GM21786 (cell line): ENCODE data around the gene FOXO3.

ENCODE experiments used
- ATAC-seq: cut with Tn5 transposase; IDR thresholded peaks from one replicate; pipeline ENCODE4 v1.9.1; 2021; ENCODE audit not compliant: unreplicated experiment

Gene FOXO3

GRCh38 chr6:108594151-108594550 is 33.4 kb downstream of the FOXO3 start:
- no peak for ATAC-seq

- ATAC-seq: no peak
These were observed 33.9 kb downstream of the FOXO3 start for GRCh38 chr6:108594640-108595039.

DNA sequence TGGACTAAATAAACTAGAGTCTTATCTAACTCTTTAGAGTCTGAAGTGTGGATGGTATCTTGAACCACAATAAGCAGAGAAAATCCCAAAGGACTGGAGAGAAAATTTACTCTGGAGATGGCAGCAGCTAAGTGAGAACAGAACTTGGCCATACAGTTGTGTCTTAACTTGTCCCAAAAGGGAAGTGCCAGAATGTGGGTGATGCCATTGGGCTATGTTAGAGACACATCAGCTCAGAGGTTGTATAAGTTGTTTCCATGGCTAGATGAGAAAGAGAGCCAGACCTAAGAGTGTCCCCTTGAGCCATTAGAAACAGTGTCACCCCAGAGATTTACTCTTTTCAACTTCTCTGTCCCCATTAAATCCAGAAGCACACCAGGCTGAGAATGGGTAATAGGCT is 36.2 kb downstream of the FOXO3 start:
- no peak for ATAC-seq

- peak; percentile 40 for ATAC-seq
These were observed 37.0 kb downstream of the FOXO3 start for GRCh38 chr6:108597572-108598304.

- ATAC-seq: peak; percentile 74
These were observed 37.7 kb downstream of the FOXO3 start for GRCh38 chr6:108598305-108598863.

DNA sequence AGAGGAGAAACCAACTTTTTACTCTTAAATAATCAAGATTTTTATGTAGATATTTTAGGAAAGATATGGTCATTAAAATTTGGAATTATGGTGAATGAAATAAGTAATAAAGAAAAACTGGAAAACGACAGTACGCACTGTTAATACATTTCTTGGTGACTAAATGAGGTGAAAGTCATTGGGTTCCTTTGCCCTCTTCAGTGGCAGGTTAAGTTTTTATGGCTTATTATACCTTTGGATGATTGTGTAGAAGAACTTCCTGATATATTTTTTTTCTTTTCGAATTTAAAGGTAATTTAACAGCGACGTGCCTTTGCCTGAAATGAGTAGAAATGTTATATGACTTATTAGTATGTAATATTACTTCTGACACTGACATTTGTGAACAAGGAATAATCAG is 43.4 kb downstream of the FOXO3 start:
- no peak for ATAC-seq

DNA sequence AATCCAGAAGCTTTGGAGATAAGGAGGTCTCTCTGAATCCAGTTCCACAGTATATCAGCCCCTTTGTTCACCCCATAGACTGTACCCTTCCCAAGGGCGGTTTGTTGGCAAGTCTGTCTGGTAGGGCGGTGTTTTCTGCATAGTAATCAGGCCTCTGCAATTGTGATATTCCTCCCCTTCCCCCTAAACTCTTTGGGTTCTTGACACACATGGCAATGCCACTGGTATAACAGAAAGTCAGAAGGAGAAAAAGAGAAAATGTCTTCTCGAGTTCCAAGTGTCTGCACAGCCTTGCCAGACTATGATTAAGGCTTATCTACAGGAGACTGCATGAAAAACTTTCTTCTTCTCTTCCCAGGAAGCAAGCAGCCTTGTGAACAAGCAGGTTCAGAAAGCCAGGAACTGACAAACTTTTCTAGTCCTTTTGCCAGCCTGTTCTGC is 45.6 kb downstream of the FOXO3 start:
- no peak for ATAC-seq

DNA sequence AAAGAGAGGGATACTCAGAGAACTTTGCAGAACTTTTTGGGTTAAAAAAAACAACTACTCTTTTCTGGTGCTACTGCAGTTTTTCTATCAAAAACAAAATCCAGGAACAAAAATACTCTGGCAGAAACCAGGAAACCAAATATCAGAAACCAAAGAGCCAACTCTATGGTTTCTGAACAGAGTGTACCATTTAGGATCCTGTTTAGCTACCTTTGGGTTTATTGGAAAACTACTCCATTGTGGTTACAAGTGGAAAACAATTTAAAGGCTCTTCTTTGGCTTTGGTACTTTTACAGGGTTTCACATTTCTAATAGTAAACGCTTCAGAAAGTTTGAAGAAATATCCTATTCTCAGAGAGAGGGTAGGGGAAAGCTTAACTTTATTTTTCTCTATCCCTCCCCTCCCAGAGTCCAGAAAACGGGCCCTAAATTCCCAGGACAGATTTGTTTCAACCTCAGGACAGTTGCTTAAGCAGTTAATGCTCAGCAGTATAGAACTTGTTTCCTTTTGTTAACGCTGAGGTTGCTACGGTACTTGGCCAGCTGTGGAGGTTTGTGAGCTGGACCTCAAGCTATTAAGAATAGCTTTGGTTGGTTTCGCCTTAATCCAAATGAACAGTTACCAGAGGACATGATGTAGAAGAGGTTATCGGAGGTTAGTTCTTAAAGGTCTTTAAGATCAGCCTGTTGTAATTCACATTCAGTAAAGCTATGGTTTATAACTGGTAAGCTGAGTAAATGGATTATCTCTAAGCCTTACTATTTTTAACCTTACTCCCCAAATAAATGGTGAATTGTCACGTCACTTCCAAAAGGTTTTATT is 47.9 kb downstream of the FOXO3 start:
- no peak for ATAC-seq

GRCh38 chr6:108609276-108609769 is 48.6 kb downstream of the FOXO3 start:
- no peak for ATAC-seq

GRCh38 chr6:108610270-108610839 is 49.6 kb downstream of the FOXO3 start:
- no peak for ATAC-seq

DNA sequence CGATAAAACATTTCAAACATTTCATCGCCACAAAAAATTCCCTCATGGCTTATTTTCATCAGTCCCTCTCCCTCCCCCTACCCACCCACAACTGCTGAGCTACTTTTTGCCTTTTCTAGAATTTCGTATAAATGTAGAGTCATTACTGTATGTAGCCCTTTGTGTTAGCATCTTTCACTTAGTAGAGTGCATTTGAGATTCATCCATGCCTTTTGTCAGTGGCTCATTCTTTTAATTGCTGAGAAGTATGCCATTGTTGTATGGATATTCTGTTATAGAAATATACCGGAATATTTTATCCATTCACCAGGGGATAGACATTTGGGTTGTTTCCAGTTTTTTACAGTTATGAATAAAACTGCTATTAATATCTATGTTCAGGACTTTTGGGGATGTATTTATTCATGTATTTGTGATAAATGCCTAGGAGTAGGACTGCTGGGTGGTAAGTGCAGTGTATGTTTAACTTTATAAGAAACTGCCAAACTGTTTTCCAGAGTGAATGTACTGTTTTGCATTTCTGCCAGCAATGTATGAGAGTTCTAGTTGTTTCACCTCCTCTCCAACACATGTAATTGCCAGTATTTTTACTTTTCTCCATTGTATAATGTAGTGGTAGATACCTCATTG is 50.4 kb downstream of the FOXO3 start:
- ATAC-seq: no peak

DNA sequence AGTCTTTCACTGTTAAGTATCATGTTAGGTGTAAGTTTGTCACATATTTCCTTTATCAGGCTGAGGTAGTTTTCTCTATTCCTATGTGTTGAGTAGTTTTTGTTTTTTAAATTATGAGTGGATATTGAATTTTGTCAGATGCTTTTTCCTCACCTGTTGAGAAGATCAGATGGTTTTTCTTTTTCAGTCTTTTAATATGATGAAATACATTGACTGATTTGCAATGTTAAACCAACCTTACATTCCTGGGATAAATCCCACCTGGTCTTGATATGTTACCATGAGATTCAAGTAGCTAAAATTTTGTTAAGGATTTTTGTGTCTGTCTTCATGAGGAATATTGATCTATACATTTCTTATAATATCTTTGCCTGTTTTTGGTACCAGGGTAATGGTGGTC is 52.1 kb downstream of the FOXO3 start:
- ATAC-seq: no peak

DNA sequence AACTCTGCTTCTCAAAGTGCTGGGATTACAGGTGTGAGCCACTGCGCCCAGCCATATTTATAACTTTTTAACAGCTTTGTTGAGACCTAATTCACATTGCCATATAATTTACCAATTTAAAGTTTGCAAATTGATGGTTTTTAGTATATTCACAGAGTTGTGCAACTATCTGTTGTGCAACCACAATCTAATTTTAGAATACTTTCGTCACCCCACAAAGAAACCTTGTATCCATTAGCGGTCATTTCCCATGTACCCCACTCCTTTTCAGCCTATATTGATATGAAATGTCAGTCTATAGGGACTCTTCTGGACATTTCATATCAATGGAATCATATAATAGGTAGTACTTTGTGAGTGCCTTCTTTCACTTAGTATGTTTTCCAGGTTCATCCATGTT is 55.8 kb downstream of the FOXO3 start:
- ATAC-seq: no peak

DNA sequence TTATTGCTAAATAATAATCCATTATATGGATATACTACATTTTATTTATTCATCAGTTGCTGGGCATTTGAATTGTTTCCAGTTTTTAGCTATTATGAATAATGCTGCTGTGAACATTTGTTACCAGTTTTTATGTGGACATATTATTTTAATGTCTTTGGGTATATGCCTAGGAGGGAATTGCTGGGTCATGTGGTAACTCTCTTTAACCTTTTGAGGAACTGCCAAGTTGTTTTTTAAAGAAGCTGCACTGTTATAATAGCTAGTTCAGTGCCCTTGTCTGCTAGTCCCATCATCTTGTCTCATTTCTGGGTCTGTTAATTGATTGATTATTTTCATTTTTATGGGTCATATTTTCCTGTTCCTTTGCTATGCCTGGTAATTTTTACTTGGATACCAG is 56.3 kb downstream of the FOXO3 start:
- ATAC-seq: no peak

DNA sequence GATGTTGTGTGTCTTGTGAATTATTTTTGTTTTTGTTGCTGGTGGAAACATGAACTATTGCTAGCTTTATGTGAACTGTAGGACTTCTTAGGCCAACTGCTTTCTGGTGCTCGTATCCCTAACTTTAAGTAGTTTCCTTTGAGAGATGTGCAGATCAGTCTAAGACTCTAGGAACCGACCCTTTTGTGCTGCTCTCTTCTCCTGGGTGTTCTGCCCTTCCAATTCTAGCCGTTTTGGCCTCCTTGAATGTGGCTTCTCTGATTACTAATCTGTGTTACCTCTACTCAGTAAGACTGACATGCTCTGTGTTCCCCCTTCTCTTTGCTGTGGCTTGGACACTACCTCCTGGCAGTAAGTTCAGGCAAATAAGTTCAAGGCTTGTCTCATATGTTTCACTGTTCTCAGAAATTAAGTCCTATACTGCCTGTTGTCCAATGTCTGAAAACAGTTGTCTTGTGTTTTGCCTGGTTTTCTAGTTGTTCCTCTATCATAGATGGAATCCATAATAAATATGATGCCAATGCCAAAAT is 58.0 kb downstream of the FOXO3 start:
- no peak for ATAC-seq

DNA sequence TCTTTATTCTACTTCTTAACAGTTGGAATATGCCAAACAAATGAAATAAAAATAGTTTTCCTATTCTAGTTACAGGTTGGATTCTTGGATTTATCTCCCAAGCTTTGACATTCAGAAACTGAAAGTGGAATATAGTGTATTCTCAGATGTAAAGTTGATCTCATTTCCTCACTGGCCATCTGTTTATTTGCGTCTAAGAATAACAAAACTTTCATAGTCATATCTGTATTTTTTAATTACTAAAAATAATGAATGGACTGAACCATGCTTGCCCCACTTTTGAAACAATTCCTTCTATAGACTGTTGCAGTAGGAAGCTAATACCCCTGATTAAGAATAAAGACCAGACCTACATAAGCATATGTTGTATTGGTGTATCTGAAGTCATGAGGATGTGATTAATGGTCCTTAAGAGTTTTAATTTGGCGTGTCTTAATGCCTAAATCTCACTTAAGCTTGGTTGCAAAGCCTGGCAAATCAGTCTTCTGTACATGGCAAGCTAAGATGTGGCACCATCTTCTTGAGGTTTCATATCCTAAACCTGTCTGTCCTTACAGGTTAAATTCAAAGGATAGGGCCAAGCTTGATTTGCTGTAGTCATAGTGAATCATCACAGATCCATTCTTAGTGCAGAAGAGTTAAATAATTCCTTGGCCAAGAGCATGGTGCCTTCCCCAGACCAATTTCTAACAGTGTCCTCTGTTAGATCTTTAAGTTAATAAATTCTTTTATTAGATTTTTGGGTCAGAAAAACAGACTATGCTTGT is 58.9 kb downstream of the FOXO3 start:
- ATAC-seq: no peak

- no peak for ATAC-seq
These were observed 60.4 kb downstream of the FOXO3 start for GRCh38 chr6:108621117-108621516.

GRCh38 chr6:108622641-108623298 is 62.1 kb downstream of the FOXO3 start:
- no peak for ATAC-seq

GRCh38 chr6:108623995-108624394 is 63.3 kb downstream of the FOXO3 start:
- ATAC-seq: no peak

GRCh38 chr6:108625581-108625980 is 64.9 kb downstream of the FOXO3 start:
- no peak for ATAC-seq
